Measurements from ENCODE around the gene OR5H14.
"Not testable (repeated sequence)": the region's sequence is repeated elsewhere in the genome, so short reads cannot be mapped to it uniquely, and the experiment has no call there.

The OR5H14 gene

GRCh38 chr3:98147179-98147578 is at the start of gene OR5H14:
TSS of gene OR5H14 (plus strand) at chr3:98147479. CDS start at chr3:98149386, 1,907 bp downstream.
- DNase-seq, result no peak

GRCh38 chr3:98099848-98100247 is 47.4 kb upstream of the OR5H14 start:
- no peak for DNase-seq

- DNase-seq, result no peak
Measured at GRCh38 chr3:98108162-98108561, 39.1 kb upstream of the OR5H14 start.

GRCh38 chr3:98109807-98110549 is 37.3 kb upstream of the OR5H14 start:
- DNase-seq, result no peak

- DNase-seq, result no peak
Measured at GRCh38 chr3:98110550-98110908, 36.8 kb upstream of the OR5H14 start.

- no peak for DNase-seq
Measured at GRCh38 chr3:98114264-98114663, 33.0 kb upstream of the OR5H14 start.

GRCh38 chr3:98115717-98116116 is 31.6 kb upstream of the OR5H14 start:
- DNase-seq, result no peak

GRCh38 chr3:98130421-98130820 is 16.9 kb upstream of the OR5H14 start, which contains the start of gene OR5H1:
TSS of gene OR5H1 (plus strand) at chr3:98130721. CDS start at chr3:98132698, 1,977 bp downstream.
- no peak for DNase-seq

- DNase-seq, result no peak
Measured at GRCh38 chr3:98136631-98137030, 10.6 kb upstream of the OR5H14 start.

- DNase-seq, result not testable (repeated sequence)
Measured at GRCh38 chr3:98137826-98138557, 9.3 kb upstream of the OR5H14 start.

GRCh38 chr3:98140531-98140930 is 6.7 kb upstream of the OR5H14 start:
- no peak for DNase-seq

GRCh38 chr3:98148751-98149150 is 1.5 kb downstream of the OR5H14 start:
- DNase-seq, result no peak

GRCh38 chr3:98149456-98149855 is 2.2 kb downstream of the OR5H14 start:
- DNase-seq, result not testable (repeated sequence)

- DNase-seq, result no peak
Measured at GRCh38 chr3:98151241-98151640, 4.0 kb downstream of the OR5H14 start.

GRCh38 chr3:98166396-98166795 is 19.1 kb downstream of the OR5H14 start, which contains the start of gene OR5H15:
TSS of gene OR5H15 (plus strand) at chr3:98166696. CDS start at chr3:98168700, 2,004 bp downstream.
- DNase-seq, result no peak

GRCh38 chr3:98171071-98171470 is 23.8 kb downstream of the OR5H14 start:
- DNase-seq, result no peak

GRCh38 chr3:98172621-98173020 is 25.3 kb downstream of the OR5H14 start:
- no peak for DNase-seq

- DNase-seq, result no peak
Measured at GRCh38 chr3:98180319-98180890, 33.1 kb downstream of the OR5H14 start.

- no peak for DNase-seq
Measured at GRCh38 chr3:98182196-98182595, 34.9 kb downstream of the OR5H14 start.

GRCh38 chr3:98185180-98185579 is 37.9 kb downstream of the OR5H14 start:
- DNase-seq, result no peak

GRCh38 chr3:98188545-98188944 is 41.3 kb downstream of the OR5H14 start:
- no peak for DNase-seq

- DNase-seq, result not testable (repeated sequence)
Measured at GRCh38 chr3:98190911-98191310, 43.6 kb downstream of the OR5H14 start.

- DNase-seq, result not testable (repeated sequence)
Measured at GRCh38 chr3:98196293-98196692, 49.0 kb downstream of the OR5H14 start.

GRCh38 chr3:98199020-98199419 is 51.7 kb downstream of the OR5H14 start:
- no peak for DNase-seq

Measured in CD4-positive, alpha-beta T cell treated with Interleukin-17A for 4 hours (primary cell).